Hepatocyte (in vitro differentiated cells): ENCODE measurements around the gene OGG1.

Experiments
- CTCF ChIP-seq: fragments of 200-600 bp; sonication (generic); IDR thresholded peaks from 2 replicates; pipeline ENCODE4 v1.5.1; 2016; ENCODE audit warnings: antibody characterized with exemption, mild to moderate bottlenecking; ENCODE audit not compliant: poor library complexity
- EZH2 ChIP-seq: fragments of 200-600 bp; sonication (generic); IDR thresholded peaks from 2 replicates; pipeline ENCODE4 v1.6.1; 2016; ENCODE audit warnings: antibody characterized with exemption, mild to moderate bottlenecking, borderline replicate concordance

GRCh38 chr3:9750556-9751411 lies 1.0 kb downstream of the OGG1 start:
- TF ChIP-seq CTCF (no peak), EZH2 (no peak)
